ENCODE data around the gene GRB10.

The GRB10 gene

GRCh38 chr7:50665403-50666123 is 117.1 kb downstream of the GRB10 start:
- no peak for DNase-seq

- DNase-seq, result no peak
These were observed 117.8 kb downstream of the GRB10 start for GRCh38 chr7:50664937-50665336.

GRCh38 chr7:50664461-50664922 is 118.2 kb downstream of the GRB10 start:
- DNase-seq, result no peak

- no peak for DNase-seq
These were observed 119.1 kb downstream of the GRB10 start for GRCh38 chr7:50663396-50664102.

- no peak for DNase-seq
These were observed 119.7 kb downstream of the GRB10 start for GRCh38 chr7:50662996-50663395.

- DNase-seq, result no peak
These were observed 120.5 kb downstream of the GRB10 start for GRCh38 chr7:50662041-50662694.

GRCh38 chr7:50661345-50662040 is 121.2 kb downstream of the GRB10 start:
- DNase-seq, result no peak

- no peak for DNase-seq
These were observed 121.9 kb downstream of the GRB10 start for GRCh38 chr7:50660830-50661175.

GRCh38 chr7:50660040-50660829 is 122.5 kb downstream of the GRB10 start:
- no peak for DNase-seq

- DNase-seq, result no peak
These were observed 123.2 kb downstream of the GRB10 start for GRCh38 chr7:50659329-50659965.

- DNase-seq, result no peak
These were observed 124.0 kb downstream of the GRB10 start for GRCh38 chr7:50658696-50659095.

- DNase-seq, result no peak
These were observed 124.8 kb downstream of the GRB10 start for GRCh38 chr7:50657912-50658311.

GRCh38 chr7:50657341-50657873 is 125.3 kb downstream of the GRB10 start:
- no peak for DNase-seq

- no peak for DNase-seq
These were observed 126.4 kb downstream of the GRB10 start for GRCh38 chr7:50656141-50656895.

GRCh38 chr7:50655490-50655889 is 127.2 kb downstream of the GRB10 start:
- no peak for DNase-seq

GRCh38 chr7:50655020-50655419 is 127.7 kb downstream of the GRB10 start:
- DNase-seq, result no peak

GRCh38 chr7:50653981-50654425 is 128.7 kb downstream of the GRB10 start:
- DNase-seq, result no peak

- DNase-seq, result no peak
These were observed 129.4 kb downstream of the GRB10 start for GRCh38 chr7:50653126-50653864.

GRCh38 chr7:50652400-50653125 is 130.1 kb downstream of the GRB10 start:
- DNase-seq, result no peak
